Osteocyte (in vitro differentiated cells): ENCODE data around the gene PLXDC2. TPM values are rescaled to one million over a fixed set of nuclear protein-coding genes. Genes with fewer than 3 reads are reported as not detected.

Source experiments
- DNase-seq: peaks from one replicate; pipeline ENCODE4 v3.0.0; 2021; ENCODE audit warnings: mixed read lengths; ENCODE audit not compliant: unreplicated experiment; ENCODE audit errors: extremely low spot score
- H3K27ac Mint-ChIP-seq: one replicate; pipeline ENCODE4 v1.8.0; 2021; ENCODE audit warnings: mild to moderate bottlenecking, mixed read lengths; ENCODE audit not compliant: unreplicated experiment
- H3K27me3 Mint-ChIP-seq: one replicate; pipeline ENCODE4 v1.8.0; 2021; ENCODE audit warnings: mixed read lengths; ENCODE audit not compliant: unreplicated experiment
- H3K36me3 Mint-ChIP-seq: one replicate; pipeline ENCODE4 v1.8.0; 2021; ENCODE audit warnings: mixed read lengths; ENCODE audit not compliant: unreplicated experiment
- H3K4me1 Mint-ChIP-seq: one replicate; pipeline ENCODE4 v1.8.0; 2021; ENCODE audit warnings: mixed read lengths; ENCODE audit not compliant: unreplicated experiment
- H3K4me3 Mint-ChIP-seq: one replicate; pipeline ENCODE4 v1.8.0; 2021; ENCODE audit warnings: mild to moderate bottlenecking, moderate library complexity, mixed read lengths; ENCODE audit not compliant: unreplicated experiment
- H3K9me3 Mint-ChIP-seq: one replicate; pipeline ENCODE4 v1.8.0; 2021; ENCODE audit warnings: mixed read lengths; ENCODE audit not compliant: unreplicated experiment
- CTCF ChIP-seq: fragments of 200-600 bp; sonication (generic); IDR thresholded peaks from 2 replicates; pipeline ENCODE4 v1.5.0; 2021; ENCODE audit warnings: antibody characterized with exemption, mild to moderate bottlenecking, moderate library complexity
- total RNA-seq: library from RNA; stranded (reverse); gene quantifications from 2 replicates; pipeline ENCODE4 v1.2.1, GENCODE V29; 2021

The PLXDC2 gene
- total RNA-seq, 1 donor from 2014 or later, result 33.2 TPM

- DNase-seq, result no peak
- peaks cover 6% of the 10 kb centered on the region for H3K4me1 Mint-ChIP-seq
- TF ChIP-seq CTCF, result no peak
- H3K9me3 Mint-ChIP-seq, result no peaks in the 10 kb centered on the region
- H3K36me3 Mint-ChIP-seq, result no peaks in the 10 kb centered on the region
- H3K27me3 Mint-ChIP-seq, result no peaks in the 10 kb centered on the region
- no peak overlapping the region for H3K4me3 Mint-ChIP-seq
- no peak overlapping the region for H3K27ac Mint-ChIP-seq
Measured at GRCh38 chr10:20085115-20085514, 268.9 kb downstream of the PLXDC2 start.

GRCh38 chr10:20087353-20087752 is 271.1 kb downstream of the PLXDC2 start:
- H3K36me3 Mint-ChIP-seq, result no peaks in the 10 kb centered on the region
- DNase-seq, result no peak
- H3K4me3 Mint-ChIP-seq, result no peak overlapping the region
- H3K27me3 Mint-ChIP-seq, result no peaks in the 10 kb centered on the region
- peaks cover 1% of the 10 kb centered on the region for H3K9me3 Mint-ChIP-seq
- H3K4me1 Mint-ChIP-seq, result peaks cover 6% of the 10 kb centered on the region
- no peak for TF ChIP-seq CTCF
- no peak overlapping the region for H3K27ac Mint-ChIP-seq

GRCh38 chr10:20088061-20088701 is 271.9 kb downstream of the PLXDC2 start:
- H3K36me3 Mint-ChIP-seq, result no peaks in the 10 kb centered on the region
- H3K27ac Mint-ChIP-seq, result no peak overlapping the region
- no peak overlapping the region for H3K4me3 Mint-ChIP-seq
- H3K9me3 Mint-ChIP-seq, result peaks cover 6% of the 10 kb centered on the region
- no peak for TF ChIP-seq CTCF
- no peaks in the 10 kb centered on the region for H3K27me3 Mint-ChIP-seq
- H3K4me1 Mint-ChIP-seq, result peaks cover 6% of the 10 kb centered on the region
- no peak for DNase-seq

GRCh38 chr10:20089879-20090278 is 273.6 kb downstream of the PLXDC2 start:
- DNase-seq, result no peak
- Mint-ChIP-seq H3K27ac (no peak overlapping the region), H3K9me3 (peaks cover 6% of the 10 kb centered on the region), H3K36me3 (no peaks in the 10 kb centered on the region), H3K4me1 (peaks cover 6% of the 10 kb centered on the region), H3K4me3 (no peak overlapping the region), H3K27me3 (no peaks in the 10 kb centered on the region)
- no peak for TF ChIP-seq CTCF

- Mint-ChIP-seq H3K27me3 (no peaks in the 10 kb centered on the region), H3K27ac (no peak overlapping the region), H3K4me3 (no peak overlapping the region), H3K36me3 (no peaks in the 10 kb centered on the region), H3K9me3 (peaks cover 6% of the 10 kb centered on the region), H3K4me1 (no peaks in the 10 kb centered on the region)
- DNase-seq, result no peak
- TF ChIP-seq CTCF, result no peak
Measured at GRCh38 chr10:20090831-20091230, 274.6 kb downstream of the PLXDC2 start.
